Measurements from ENCODE around the gene KRT85.

DNA sequence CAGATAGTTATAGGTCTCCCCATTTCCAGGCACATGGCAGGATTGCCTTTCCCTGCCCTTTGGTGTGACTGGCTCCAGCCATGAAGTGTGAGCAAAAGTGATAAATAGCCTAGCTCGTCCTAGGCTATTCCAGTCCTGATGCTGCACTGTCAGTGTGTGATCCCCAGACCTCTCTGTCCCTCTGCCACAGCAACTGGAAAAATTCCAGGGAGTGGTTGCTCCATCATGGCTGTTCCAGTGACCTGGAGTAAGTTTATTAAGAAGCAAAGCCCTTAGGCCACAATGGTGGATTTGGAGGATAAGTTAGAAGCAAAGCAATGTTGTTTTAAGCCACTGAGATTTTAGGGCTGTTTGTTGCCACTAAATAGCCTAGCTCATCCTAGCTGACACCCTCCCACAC is 36.2 kb downstream of the KRT85 start:
- TF ChIP-seq EZH2 (IDR thresholded peaks at IDR 0.05) (no peak), POLR2AphosphoS5 (IDR thresholded peaks at IDR 0.05; ENCODE audit: borderline replicate concordance, low read depth, low read length) (no peak), FOXP2 (optimal IDR thresholded peaks at IDR 0.05; ENCODE audit: control extremely low read depth, extremely low read length, insufficient read depth) (no peak)

All from SK-N-MC (cell line).